ENCODE data around the gene CD164. TPM values are rescaled to one million over a fixed set of nuclear protein-coding genes. Genes with fewer than 3 reads are reported as not detected.
A peak's percentile ranks its signal among the peaks of the same experiment; 100 is the strongest.

CD164 gene
- total RNA-seq, 1 experiment from 2014 or later: 95.6 TPM

GRCh38 chr6:109396046-109396718 is 13.9 kb upstream of the CD164 start:
- Histone ChIP-seq H3K27ac (ENCODE audit: low read length) (no peak overlapping the region), H3K9me3 (ENCODE audit: low read length) (no peaks in the 10 kb centered on the region), H3K4me2 (ENCODE audit: low read length) (no peak overlapping the region), H3K36me3 (ENCODE audit: low read depth, low read length) (no peaks in the 10 kb centered on the region), H3K27me3 (ENCODE audit: low read length) (no peaks in the 10 kb centered on the region), H3K79me2 (ENCODE audit: low read length) (no peaks in the 10 kb centered on the region), H4K20me1 (ENCODE audit: low read length) (no peaks in the 10 kb centered on the region), H3K4me3 (ENCODE audit: low read length) (no peak overlapping the region), H3F3A (ENCODE audit: low read length, unreplicated experiment) (no peaks in the 10 kb centered on the region), H2AFZ (ENCODE audit: low read length) (no peak overlapping the region), H3K4me1 (ENCODE audit: insufficient read depth, low read length) (peaks cover 15% of the 10 kb centered on the region), H3K9ac (ENCODE audit: low read length) (no peak overlapping the region), H3K9me2 (replicated peaks; ENCODE audit: low read length) (no peaks in the 10 kb centered on the region)
- no peak for DNase-seq
- intact Hi-C loops (cut with micrococcal nuclease): no loop called here
- no TSS peak for BruUV-seq (replicated peaks)
- TF ChIP-seq CTCF (conservative IDR thresholded peaks at IDR 0.05; ENCODE audit: low read depth, low read length): no peak
- TF ChIP-seq EZH2phosphoT487 (IDR thresholded peaks at IDR 0.05; ENCODE audit: borderline replicate concordance, low read length): no peak
- TF ChIP-seq EZH2 (IDR thresholded peaks at IDR 0.05; ENCODE audit: low read length, unreplicated experiment): no peak
- ATAC-seq: no peak
- CTCF ChIA-PET: interaction anchor here (0.6 kb wide), 1 partner anchor 218 kb away, joined by 9 read pairs; no protein-coding TSS in a partner anchor
- POLR2A ChIA-PET (ENCODE audit: unreplicated experiment): no interaction called here

GRCh38 chr6:109393886-109394281 is 11.6 kb upstream of the CD164 start:
- Histone ChIP-seq H3K4me2 (ENCODE audit: low read length) (no peak overlapping the region), H3K9ac (ENCODE audit: low read length) (no peak overlapping the region), H3K9me2 (replicated peaks; ENCODE audit: low read length) (no peaks in the 10 kb centered on the region), H2AFZ (ENCODE audit: low read length) (no peak overlapping the region), H3F3A (ENCODE audit: low read length, unreplicated experiment) (no peaks in the 10 kb centered on the region), H3K27me3 (ENCODE audit: low read length) (no peaks in the 10 kb centered on the region), H3K36me3 (ENCODE audit: low read depth, low read length) (no peaks in the 10 kb centered on the region), H3K4me1 (ENCODE audit: insufficient read depth, low read length) (peaks cover 15% of the 10 kb centered on the region), H3K9me3 (ENCODE audit: low read length) (no peaks in the 10 kb centered on the region), H4K20me1 (ENCODE audit: low read length) (no peaks in the 10 kb centered on the region), H3K79me2 (ENCODE audit: low read length) (no peaks in the 10 kb centered on the region), H3K4me3 (ENCODE audit: low read length) (no peak overlapping the region), H3K27ac (ENCODE audit: low read length) (0 out of 2 replicates have a peak overlapping the region, but pooled peaks have one; percentile 23)
- BruUV-seq (replicated peaks): no TSS peak
- ATAC-seq (peak; percentile 78), DNase-seq (peak; percentile 56)
- ChIA-PET POLR2A (ENCODE audit: unreplicated experiment) (interaction anchor here (0.6 kb wide), 1 partner anchor 205 kb away, joined by 5 read pairs; no protein-coding TSS in a partner anchor), CTCF (interaction anchor here (0.6 kb wide), 1 partner anchor 10 kb away, joined by 3 read pairs; no protein-coding TSS in a partner anchor)
- intact Hi-C loops (cut with micrococcal nuclease): loop anchor here (5.0 kb wide), 1 partner anchor 317 kb away; no protein-coding TSS in a partner anchor
- TF ChIP-seq CTCF (conservative IDR thresholded peaks at IDR 0.05; ENCODE audit: low read depth, low read length) (no peak), EZH2phosphoT487 (IDR thresholded peaks at IDR 0.05; ENCODE audit: borderline replicate concordance, low read length) (no peak), EZH2 (IDR thresholded peaks at IDR 0.05; ENCODE audit: low read length, unreplicated experiment) (no peak)

Data from PC-3 (cell line).